Activated CD4-positive, alpha-beta memory T cell treated with anti-CD3 and anti-CD28 coated beads, Interleukin-2, amount 10 ng/mL, durations not matched to agents 7 days and 5 days (primary cell): ENCODE measurements around the gene SRCIN1. TPM values are rescaled to one million over a fixed set of nuclear protein-coding genes. Genes with fewer than 3 reads are reported as not detected.
A peak's percentile ranks its signal among the peaks of the same experiment; 100 is the strongest.
"Not testable (repeated sequence)": the region's sequence is repeated elsewhere in the genome, so short reads cannot be mapped to it uniquely, and the experiment has no call there.

Experiments used
- CTCF ChIA-PET: fragments of 350-600 bp; sonication (Branson Sonifier 250); formaldehyde crosslinking; loops from one replicate; lab custom pipeline; 2021; ENCODE audit warnings: antibody characterized with exemption, inconsistent platforms; lab: Charles Lee
- POLR2A ChIA-PET: fragments of 350-600 bp; sonication (Branson Sonifier 250); formaldehyde crosslinking; loops from one replicate; lab custom pipeline; 2021; ENCODE audit warnings: antibody characterized with exemption; lab: Charles Lee
- DNase-seq: peaks from one replicate; pipeline ENCODE4 v3.0.0-alpha.2; 2020
- H3K27ac Mint-ChIP-seq: one replicate; pipeline ENCODE4 v1.8.0; 2021; ENCODE audit warnings: mild to moderate bottlenecking, mixed read lengths
- H3K27me3 Mint-ChIP-seq: one replicate; pipeline ENCODE4 v1.8.0; 2021; ENCODE audit warnings: mixed read lengths
- H3K36me3 Mint-ChIP-seq: one replicate; pipeline ENCODE4 v1.8.0; 2021; ENCODE audit warnings: low read depth, mixed read lengths
- H3K4me1 Mint-ChIP-seq: one replicate; pipeline ENCODE4 v1.8.0; 2021; ENCODE audit warnings: mixed read lengths
- H3K4me3 Mint-ChIP-seq: one replicate; pipeline ENCODE4 v1.8.0; 2021; ENCODE audit warnings: mild to moderate bottlenecking, mixed read lengths
- H3K9me3 Mint-ChIP-seq: one replicate; pipeline ENCODE4 v1.8.0; 2021; ENCODE audit warnings: mixed read lengths
- total RNA-seq, 2 experiments: library from RNA; stranded (reverse); gene quantifications; one replicate each; pipeline ENCODE4 v1.2.3, GENCODE V29; 2021

Gene SRCIN1
- total RNA-seq, 2 experiments from 2014 or later = 0.05 to 0.20 TPM

DNA sequence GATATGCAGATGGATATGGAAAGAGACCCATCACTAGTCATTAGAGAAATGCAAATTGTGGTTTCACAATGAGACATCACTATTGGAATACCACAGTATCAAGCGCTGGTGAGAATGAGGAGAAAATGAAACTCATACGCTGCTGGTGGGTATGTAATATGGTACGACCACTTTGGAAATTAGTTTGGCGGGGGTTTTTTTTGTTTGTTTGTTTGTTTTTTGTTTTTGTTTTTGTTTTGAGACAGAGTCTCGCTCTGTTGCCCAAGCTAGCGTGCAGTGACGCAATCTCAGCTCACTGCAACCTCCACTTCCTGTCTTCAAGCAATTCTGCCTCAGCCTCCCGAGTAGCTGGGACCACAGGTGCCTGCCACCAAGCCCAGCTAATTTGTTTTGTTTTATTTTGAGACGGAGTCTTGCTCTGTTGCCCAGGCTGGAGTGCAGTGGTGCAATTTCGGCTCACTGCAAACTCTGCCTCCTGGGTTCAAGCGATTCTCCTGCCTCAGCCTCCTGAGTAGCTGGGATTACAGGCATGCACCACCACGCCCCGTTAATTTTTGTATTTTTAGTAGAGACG is 19.1 kb upstream of the SRCIN1 start:
- Mint-ChIP-seq H3K4me1 (peaks cover 11% of the 10 kb centered on the region), H3K27me3 (peaks cover 37% of the 10 kb centered on the region), H3K4me3 (peak overlapping the region; percentile 65)
- H3K9me3 Mint-ChIP-seq, POLR2A ChIA-PET, H3K27ac Mint-ChIP-seq, H3K36me3 Mint-ChIP-seq: not testable (repeated sequence)
- CTCF ChIA-PET = interaction anchor here (1.0 to 1.4 kb wide), 3 partner anchors 43 to 72 kb away, joined by 3 to 5 read pairs (median 3); no protein-coding TSS in a partner anchor
- peak; percentile 59 for DNase-seq

GRCh38 chr17:38621538-38621937 is 15.8 kb upstream of the SRCIN1 start:
- Mint-ChIP-seq H3K4me3 (no peak overlapping the region), H3K36me3 (no peaks in the 10 kb centered on the region), H3K27ac (no peak overlapping the region), H3K4me1 (peaks cover 11% of the 10 kb centered on the region), H3K9me3 (no peaks in the 10 kb centered on the region), H3K27me3 (peaks cover 33% of the 10 kb centered on the region)
- POLR2A ChIA-PET = no interaction called here
- CTCF ChIA-PET = no interaction called here
- DNase-seq = no peak

DNA sequence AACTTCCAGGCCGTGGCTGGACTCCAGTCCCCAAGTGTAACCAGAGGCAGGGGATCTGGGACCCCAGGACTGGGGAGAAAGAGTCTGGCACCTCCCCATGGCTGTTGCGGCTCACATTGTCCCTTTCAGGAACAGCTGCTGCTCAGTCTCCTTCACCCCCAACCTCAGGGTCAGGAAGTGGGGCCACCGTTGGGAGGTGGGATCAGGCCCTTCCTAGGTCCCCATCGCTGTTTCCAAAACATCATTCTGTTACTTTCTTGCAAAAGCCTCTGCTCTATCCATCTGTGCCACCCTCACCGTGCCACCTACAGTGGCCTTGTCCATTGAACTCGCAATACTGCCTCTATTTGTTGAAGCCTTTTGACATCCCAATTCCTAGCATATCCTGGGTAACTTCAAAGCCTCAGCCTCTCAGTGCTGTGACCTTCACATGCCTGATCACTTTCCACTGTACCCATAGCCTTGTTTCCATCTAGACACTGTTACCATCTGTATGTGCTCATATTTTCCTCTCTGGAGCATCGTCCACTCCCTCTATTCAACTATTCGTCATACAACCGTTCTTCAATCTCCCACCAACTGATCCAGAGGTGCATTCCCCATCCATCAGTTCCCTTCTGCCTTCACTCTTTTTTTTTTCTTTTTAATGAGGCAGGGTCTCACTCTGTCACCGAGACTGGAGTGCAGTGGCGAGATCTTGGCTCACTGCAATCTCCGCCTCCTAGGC is 15.0 kb upstream of the SRCIN1 start:
- Mint-ChIP-seq H3K4me1 (peaks cover 11% of the 10 kb centered on the region), H3K36me3 (no peaks in the 10 kb centered on the region), H3K4me3 (no peak overlapping the region), H3K27ac (no peak overlapping the region), H3K9me3 (no peaks in the 10 kb centered on the region), H3K27me3 (peaks cover 35% of the 10 kb centered on the region)
- no peak for DNase-seq
- ChIA-PET POLR2A (no interaction called here), CTCF (no interaction called here)

GRCh38 chr17:38619937-38620550 is 14.3 kb upstream of the SRCIN1 start:
- H3K4me1 Mint-ChIP-seq = peaks cover 6% of the 10 kb centered on the region
- no peaks in the 10 kb centered on the region for H3K36me3 Mint-ChIP-seq
- H3K4me3 Mint-ChIP-seq = no peak overlapping the region
- H3K9me3 Mint-ChIP-seq = no peaks in the 10 kb centered on the region
- H3K27ac Mint-ChIP-seq = no peak overlapping the region
- ChIA-PET CTCF (no interaction called here), POLR2A (no interaction called here)
- H3K27me3 Mint-ChIP-seq = peaks cover 31% of the 10 kb centered on the region
- DNase-seq = no peak

- DNase-seq = no peak
Observed at GRCh38 chr17:38619451-38619795, 13.7 kb upstream of the SRCIN1 start.

GRCh38 chr17:38617967-38618760 is 12.4 kb upstream of the SRCIN1 start:
- H3K4me1 Mint-ChIP-seq = no peaks in the 10 kb centered on the region
- POLR2A ChIA-PET = no interaction called here
- CTCF ChIA-PET = no interaction called here
- no peak for DNase-seq
- no peak overlapping the region for H3K4me3 Mint-ChIP-seq
- no peaks in the 10 kb centered on the region for H3K36me3 Mint-ChIP-seq
- H3K27me3 Mint-ChIP-seq = peaks cover 38% of the 10 kb centered on the region
- H3K27ac Mint-ChIP-seq = no peak overlapping the region
- H3K9me3 Mint-ChIP-seq = no peaks in the 10 kb centered on the region

More at GRCh38 chr17:38619451-38619795, 13.7 kb upstream of the SRCIN1 start:
- ChIA-PET POLR2A (no interaction called here), CTCF (no interaction called here)
- H3K4me1 Mint-ChIP-seq = peaks cover under 1% of the 10 kb centered on the region
- no peak overlapping the region for H3K27ac Mint-ChIP-seq
- no peaks in the 10 kb centered on the region for H3K36me3 Mint-ChIP-seq
- H3K9me3 Mint-ChIP-seq = no peaks in the 10 kb centered on the region
- peaks cover 27% of the 10 kb centered on the region for H3K27me3 Mint-ChIP-seq
- H3K4me3 Mint-ChIP-seq = no peak overlapping the region

DNA sequence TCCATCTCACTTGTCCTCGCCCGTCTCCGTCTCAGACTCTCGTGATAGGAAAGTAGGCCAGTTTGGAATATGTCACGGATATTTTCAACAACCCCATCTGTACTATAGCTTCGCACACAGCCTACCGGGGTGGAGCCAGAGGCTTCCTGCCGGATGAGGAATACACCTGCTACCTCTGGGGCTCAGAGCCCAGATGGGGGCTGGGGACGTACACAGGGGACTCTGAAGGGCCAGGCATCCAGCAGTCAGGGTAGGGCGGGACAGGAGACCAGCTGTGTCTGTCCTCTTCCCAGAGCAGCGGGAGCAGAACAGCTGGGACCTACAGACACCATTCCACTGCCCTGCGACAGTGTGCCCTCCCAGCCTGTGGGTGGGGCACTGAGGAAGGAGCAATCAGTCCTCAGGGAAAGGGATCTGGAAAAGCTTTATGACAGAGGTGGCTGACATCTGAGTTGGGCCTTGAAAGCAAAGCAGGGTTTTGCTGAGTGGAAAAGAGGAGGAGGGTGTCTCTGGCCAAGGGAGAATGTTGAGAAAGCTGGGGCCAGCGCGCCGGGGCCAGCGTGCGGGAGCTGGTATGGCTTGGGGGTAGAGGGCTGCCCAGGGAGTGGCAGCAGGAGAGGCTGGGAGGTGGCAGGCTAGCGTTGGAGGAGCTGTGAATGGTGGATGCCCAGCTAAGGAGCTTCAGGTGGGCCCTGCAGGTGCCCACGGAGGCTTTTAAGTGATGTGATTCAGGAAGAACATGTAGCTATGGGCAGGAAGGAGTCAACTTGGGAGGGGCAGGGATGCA is 11.5 kb upstream of the SRCIN1 start:
- no peaks in the 10 kb centered on the region for H3K36me3 Mint-ChIP-seq
- H3K27ac Mint-ChIP-seq = no peak overlapping the region
- no peak overlapping the region for H3K4me3 Mint-ChIP-seq
- ChIA-PET CTCF (interaction anchor here (1.5 kb wide), 1 partner anchor 59 kb away, joined by 5 read pairs; no protein-coding TSS in a partner anchor), POLR2A (no interaction called here)
- DNase-seq = no peak
- H3K9me3 Mint-ChIP-seq = no peaks in the 10 kb centered on the region
- peaks cover 36% of the 10 kb centered on the region for H3K27me3 Mint-ChIP-seq
- no peaks in the 10 kb centered on the region for H3K4me1 Mint-ChIP-seq

- Mint-ChIP-seq H3K9me3 (no peaks in the 10 kb centered on the region), H3K27me3 (peaks cover 40% of the 10 kb centered on the region), H3K4me3 (no peak overlapping the region), H3K27ac (no peak overlapping the region), H3K36me3 (no peaks in the 10 kb centered on the region), H3K4me1 (no peaks in the 10 kb centered on the region)
- POLR2A ChIA-PET = no interaction called here
- DNase-seq = no peak
- CTCF ChIA-PET = interaction anchor here (1.5 kb wide), 1 partner anchor 58 kb away, joined by 5 read pairs; no protein-coding TSS in a partner anchor
Observed at GRCh38 chr17:38616361-38616760, 10.6 kb upstream of the SRCIN1 start.

GRCh38 chr17:38613981-38614779 is 8.4 kb upstream of the SRCIN1 start:
- Mint-ChIP-seq H3K27ac (no peak overlapping the region), H3K4me3 (no peak overlapping the region), H3K9me3 (no peaks in the 10 kb centered on the region), H3K4me1 (no peaks in the 10 kb centered on the region), H3K36me3 (no peaks in the 10 kb centered on the region), H3K27me3 (peaks cover 42% of the 10 kb centered on the region)
- ChIA-PET POLR2A (no interaction called here), CTCF (interaction anchor here (0.9 to 1.0 kb wide), 2 partner anchors 49 to 56 kb away, joined by 3 read pairs; no protein-coding TSS in a partner anchor)
- DNase-seq = no peak

DNA sequence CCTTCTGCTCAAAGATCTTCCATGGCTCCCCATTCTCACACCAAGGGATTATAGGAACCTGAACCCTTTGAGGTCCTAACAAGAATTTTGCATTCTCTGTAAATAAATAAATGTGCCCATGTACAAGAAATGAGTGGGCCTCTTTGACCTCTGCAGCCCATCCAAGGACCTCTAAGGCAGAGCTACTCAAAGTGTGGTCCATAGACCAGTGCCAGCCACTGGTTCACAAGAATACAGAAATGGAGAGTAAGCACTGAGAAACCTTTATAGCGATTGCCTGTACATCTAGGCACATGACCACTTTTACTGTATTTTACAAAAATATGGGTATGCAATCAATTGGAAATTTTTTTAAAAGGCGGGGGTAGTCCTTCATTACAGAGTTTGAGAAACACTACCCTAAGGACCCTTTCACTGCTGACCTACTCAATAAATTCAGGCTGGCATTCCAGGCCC is 7.8 kb upstream of the SRCIN1 start:
- H3K27ac Mint-ChIP-seq = no peak overlapping the region
- CTCF ChIA-PET = interaction anchor here (0.9 to 1.0 kb wide), 2 partner anchors 50 to 55 kb away, joined by 3 read pairs; no protein-coding TSS in a partner anchor
- H3K4me1 Mint-ChIP-seq = no peaks in the 10 kb centered on the region
- POLR2A ChIA-PET = no interaction called here
- H3K27me3 Mint-ChIP-seq = peaks cover 46% of the 10 kb centered on the region
- H3K4me3 Mint-ChIP-seq = no peak overlapping the region
- no peaks in the 10 kb centered on the region for H3K9me3 Mint-ChIP-seq
- DNase-seq = no peak
- no peaks in the 10 kb centered on the region for H3K36me3 Mint-ChIP-seq

- Mint-ChIP-seq H3K9me3 (no peaks in the 10 kb centered on the region), H3K27ac (no peak overlapping the region), H3K27me3 (peaks cover 58% of the 10 kb centered on the region), H3K4me1 (peaks cover 5% of the 10 kb centered on the region), H3K36me3 (no peaks in the 10 kb centered on the region), H3K4me3 (no peak overlapping the region)
- CTCF ChIA-PET = interaction anchor here (1.0 kb wide), 1 partner anchor 55 kb away, joined by 4 read pairs; no protein-coding TSS in a partner anchor
- POLR2A ChIA-PET = no interaction called here
- no peak for DNase-seq
Observed at GRCh38 chr17:38611872-38612376, 6.2 kb upstream of the SRCIN1 start.
